Esophagus mucosa (tissue), 1 donor: ENCODE results near the gene TRIM9. TPM values are rescaled to one million over a fixed set of nuclear protein-coding genes. Genes with fewer than 3 reads are reported as not detected.

ENCODE experiments used
- ATAC-seq: fragments of 200-7000 bp; cut with Tn5 transposase; one replicate; pipeline ENCODE4 v1.9.1; 2020
- total RNA-seq: library from RNA; stranded (reverse); gene quantifications from one replicate; pipeline ENCODE4 v1.2.4, GENCODE V29; 2023
- donor health status: DM: yes; HTN: yes; CAD: no.

TRIM9 gene
- 0.32 TPM for total RNA-seq

- peak; percentile 98 for ATAC-seq
Measured at GRCh38 chr14:51094901-51095853, at the start of gene TRIM9. Gene TRIM9 (minus strand): TSS chr14:51095105. CDS start chr14:51094939, 166 bp downstream.

DNA sequence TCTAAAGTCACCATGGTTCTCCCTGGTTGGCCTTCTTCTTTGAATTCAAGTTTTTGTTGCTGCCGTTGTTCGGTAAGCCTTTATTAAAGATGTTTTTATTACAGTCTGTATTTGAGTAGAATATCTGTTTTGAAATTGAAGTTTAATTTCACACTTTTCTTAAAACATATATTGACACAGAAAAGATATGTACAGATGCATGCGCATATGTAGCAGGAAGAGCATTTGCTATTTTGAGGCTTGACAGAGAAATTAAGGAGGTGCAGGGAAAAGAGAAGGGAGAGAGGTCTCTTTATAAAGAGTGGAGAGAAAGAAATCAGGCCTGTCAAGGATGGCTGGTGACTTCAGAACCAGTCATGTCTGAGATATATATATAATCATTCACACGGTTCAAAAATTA lies 46.0 kb upstream of the TRIM9 start:
- no peak for ATAC-seq

DNA sequence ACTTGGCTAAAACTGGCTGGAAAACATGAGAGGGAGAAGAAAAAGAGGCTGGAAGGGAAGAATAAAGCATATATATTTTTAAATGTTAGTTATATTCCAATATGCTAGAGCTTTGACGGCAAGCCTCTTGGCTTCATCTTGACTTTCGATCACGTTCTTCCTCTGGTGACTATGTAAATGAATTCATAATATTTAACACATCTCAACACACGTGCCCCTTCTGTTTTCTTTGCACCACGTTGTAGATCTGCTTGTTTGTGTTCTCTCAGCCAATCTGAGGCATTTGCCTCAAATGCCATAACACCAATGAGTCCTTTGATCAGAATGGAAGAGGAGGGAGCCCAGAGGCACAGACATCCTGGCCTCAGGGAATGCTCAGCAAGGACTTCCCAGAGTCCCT lies 45.4 kb upstream of the TRIM9 start:
- ATAC-seq, result no peak

DNA sequence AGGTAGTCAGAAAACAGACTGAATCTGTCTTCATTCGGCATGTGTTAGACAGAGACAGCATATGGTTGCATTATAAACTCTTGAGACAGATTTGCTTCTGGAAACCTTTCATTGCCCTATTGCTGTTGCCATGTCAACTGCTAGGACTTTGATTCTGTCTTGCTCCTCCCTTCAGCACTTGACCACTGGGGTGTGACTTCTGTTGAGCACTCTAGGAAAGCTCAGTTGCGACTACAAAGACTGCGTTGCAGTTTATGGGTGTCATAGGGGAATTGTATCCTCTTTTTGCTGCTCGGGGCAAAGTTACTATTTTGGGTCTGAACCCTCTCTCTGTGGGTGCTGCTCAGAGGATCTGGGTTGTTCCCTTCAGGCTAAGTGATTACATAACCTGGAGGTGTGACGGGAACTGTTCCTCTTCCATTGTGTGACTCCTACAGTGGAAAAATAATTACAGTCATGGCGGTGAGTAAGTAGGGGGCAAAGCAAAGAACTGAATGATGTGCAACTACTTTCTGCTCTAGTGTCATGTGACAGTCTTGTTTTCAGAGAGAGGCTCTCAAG lies 44.3 kb upstream of the TRIM9 start:
- peak; percentile 81 for ATAC-seq

GRCh38 chr14:51138404-51139103 lies 43.6 kb upstream of the TRIM9 start:
- ATAC-seq, result no peak

GRCh38 chr14:51131516-51131915 lies 36.6 kb upstream of the TRIM9 start:
- no peak for ATAC-seq

DNA sequence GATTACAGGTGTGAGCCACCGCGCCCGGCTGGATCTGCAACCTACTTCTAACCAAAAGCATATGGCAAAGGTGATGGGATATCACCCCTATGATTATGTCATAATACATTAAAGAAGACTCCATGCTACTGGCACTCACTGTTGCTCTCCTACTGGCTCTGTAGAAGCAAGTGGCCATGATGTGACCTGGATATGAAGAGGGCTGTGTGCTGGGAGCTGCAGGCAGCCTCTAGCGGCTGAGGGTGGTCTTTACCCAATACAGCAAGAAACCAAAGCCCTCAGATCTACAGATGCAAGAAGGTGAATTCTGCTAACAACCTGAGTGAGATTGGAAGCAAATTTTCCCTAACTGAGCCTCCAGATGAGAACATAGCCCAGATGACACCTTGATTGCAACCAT lies 34.2 kb upstream of the TRIM9 start:
- ATAC-seq, result no peak

- ATAC-seq, result no peak
Measured at GRCh38 chr14:51124029-51124428, 29.1 kb upstream of the TRIM9 start.

DNA sequence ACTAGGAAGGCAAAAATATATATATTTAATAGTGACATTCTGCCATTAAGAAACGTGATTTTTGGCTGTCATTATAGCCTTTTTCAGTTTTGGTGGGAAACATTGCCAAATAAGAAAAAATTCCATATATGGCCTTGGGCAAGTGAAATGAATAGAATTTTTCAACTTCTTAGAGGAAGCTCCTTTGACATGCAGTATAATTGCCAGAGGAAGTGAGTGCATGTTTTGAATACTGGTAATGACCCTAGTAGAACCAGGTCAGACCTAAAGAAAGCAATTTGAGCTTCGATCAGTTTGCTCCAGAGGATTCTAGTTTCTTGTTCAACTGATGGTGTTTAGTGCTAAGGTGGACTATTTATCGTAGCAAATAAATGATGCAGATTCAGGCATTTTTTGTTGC lies 26.2 kb upstream of the TRIM9 start:
- no peak for ATAC-seq

DNA sequence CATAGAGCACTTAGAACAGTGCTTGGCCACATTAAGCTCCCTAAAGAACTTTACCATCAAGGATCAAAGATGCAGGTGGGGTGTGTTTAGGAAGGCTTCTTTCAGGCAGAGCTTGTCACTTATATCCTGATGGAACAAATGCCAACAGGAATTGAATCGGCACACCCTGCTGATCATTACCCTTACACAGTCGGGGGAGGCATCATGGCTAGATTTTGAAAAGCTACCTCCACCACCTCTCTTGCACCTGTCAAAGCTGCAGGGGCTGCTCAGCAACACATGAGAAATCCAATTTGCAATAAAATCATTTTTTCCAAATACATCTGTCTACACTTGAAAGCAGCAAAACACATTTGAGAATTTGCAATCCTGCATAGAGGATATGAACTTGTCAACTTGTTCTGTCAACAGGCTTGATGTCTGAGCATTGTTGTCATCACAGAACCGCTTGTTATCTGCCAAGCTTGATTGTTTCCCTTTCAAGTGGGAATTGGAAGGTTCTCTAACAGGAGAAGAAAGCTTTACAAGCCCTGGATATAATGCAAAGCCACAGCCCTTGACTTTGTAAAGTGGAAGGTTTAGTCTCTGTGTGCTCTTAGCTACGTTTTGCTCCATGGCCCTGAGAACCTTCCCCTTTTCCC lies 24.6 kb upstream of the TRIM9 start:
- no peak for ATAC-seq

DNA sequence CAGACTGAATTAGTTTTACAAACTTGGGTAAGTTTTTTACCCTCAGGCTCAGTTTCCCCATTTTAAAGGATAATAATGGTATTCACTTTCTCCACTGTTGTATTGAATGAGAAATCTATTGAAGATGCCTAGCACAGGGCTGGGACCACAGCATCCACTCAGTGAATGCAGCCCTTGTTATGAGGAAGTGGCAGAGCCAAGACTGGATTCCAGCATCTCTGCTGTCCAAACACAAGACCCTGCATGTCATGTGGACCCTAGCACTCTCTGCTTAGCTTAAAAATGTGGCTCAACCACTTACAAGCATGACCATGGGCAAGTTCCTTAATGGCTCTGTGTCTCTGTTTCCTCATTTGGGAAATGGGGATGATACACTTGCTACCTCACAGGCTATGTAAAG lies 24.1 kb upstream of the TRIM9 start:
- ATAC-seq, result no peak

DNA sequence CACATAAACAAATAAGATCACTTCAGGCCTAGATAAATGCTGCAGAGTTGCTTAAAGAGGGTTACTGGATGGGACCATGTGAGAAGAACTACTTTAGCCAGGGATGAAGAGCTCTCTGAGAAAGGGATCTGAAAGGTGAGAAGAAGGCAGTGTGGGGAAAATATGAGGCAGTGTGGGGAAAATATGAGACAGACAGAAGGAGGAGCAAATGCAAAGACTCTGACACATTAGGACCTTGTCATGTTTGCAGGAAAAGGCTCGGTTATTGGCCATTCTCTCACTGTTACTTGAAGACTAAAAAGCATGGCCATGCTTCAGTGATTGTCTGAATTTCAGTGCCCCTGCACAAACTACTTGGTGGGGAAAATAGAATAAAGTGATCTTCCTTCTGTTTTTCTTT lies 22.7 kb upstream of the TRIM9 start:
- ATAC-seq, result no peak

- peak; percentile 74 for ATAC-seq
Measured at GRCh38 chr14:51116682-51117081, 21.8 kb upstream of the TRIM9 start.

- no peak for ATAC-seq
Measured at GRCh38 chr14:51109651-51110050, 14.7 kb upstream of the TRIM9 start.

- no peak for ATAC-seq
Measured at GRCh38 chr14:51107801-51108200, 12.9 kb upstream of the TRIM9 start.

DNA sequence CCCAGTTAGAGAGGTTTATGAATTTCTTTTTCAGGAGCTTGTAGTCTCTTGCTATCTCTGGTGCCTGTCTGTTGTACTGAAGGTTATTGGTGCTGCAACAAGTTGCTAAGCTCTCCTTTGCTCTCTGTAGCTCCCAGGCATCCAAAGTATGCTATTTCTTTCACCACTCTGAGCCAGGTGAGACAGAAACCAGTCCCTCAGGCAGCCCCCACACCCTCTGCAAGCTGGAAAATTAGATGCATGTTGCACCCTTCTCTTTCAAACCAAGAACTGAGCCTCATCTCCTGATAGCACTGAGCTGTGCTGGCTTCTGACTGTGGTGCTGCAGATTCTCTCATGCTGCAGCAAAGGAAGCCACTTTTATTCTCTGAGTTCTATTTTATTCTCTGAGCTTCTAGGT lies 9.6 kb upstream of the TRIM9 start:
- no peak for ATAC-seq

GRCh38 chr14:51097287-51097686 lies 2.4 kb upstream of the TRIM9 start:
- ATAC-seq, result no peak

DNA sequence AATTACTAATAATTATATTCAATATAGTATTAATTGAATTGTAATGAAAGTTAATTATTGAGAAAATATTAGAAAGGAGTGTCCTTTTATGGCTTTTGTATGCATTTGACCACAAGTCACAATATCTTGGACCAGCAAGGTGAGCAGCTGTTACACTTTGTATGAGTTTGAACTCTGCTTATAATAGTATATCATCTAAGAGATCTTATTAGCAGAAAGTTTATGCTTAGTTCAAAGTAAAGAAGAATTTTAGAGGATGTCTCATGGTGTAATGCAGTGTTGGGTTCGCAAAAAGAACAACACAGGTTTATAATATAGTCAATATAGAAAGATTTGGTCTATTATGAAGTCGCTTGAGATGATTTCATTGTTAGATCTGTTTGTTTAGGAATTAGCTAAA lies 2.0 kb upstream of the TRIM9 start:
- no peak for ATAC-seq

- peak; percentile 21 for ATAC-seq
Measured at GRCh38 chr14:51095854-51096823, 1.2 kb upstream of the TRIM9 start.

- peak; percentile 14 for ATAC-seq
Measured at GRCh38 chr14:51094282-51094821, 553 bp downstream of the TRIM9 start.
